ENCODE data around the gene NCAM2.

GRCh38 chr21:21103692-21104091 lies 105.5 kb downstream of the NCAM2 start:
- no peak for TF ChIP-seq CTCF (IDR thresholded peaks at IDR 0.05; ENCODE audit: poor library complexity)
- no peak for TF ChIP-seq EZH2phosphoT487 (IDR thresholded peaks at IDR 0.05; ENCODE audit: low read depth, severe bottlenecking, unreplicated experiment)

All from hepatocyte (in vitro differentiated cells).